ENCODE results near the gene LPAR5. TPM values are rescaled to one million over a fixed set of nuclear protein-coding genes. Genes with fewer than 3 reads are reported as not detected.
"Not testable (repeated sequence)": the region's sequence is repeated elsewhere in the genome, so short reads cannot be mapped to it uniquely, and the experiment has no call there.

The LPAR5 gene
- total RNA-seq, 1 experiment from 2014 or later: 0.29 TPM

DNA sequence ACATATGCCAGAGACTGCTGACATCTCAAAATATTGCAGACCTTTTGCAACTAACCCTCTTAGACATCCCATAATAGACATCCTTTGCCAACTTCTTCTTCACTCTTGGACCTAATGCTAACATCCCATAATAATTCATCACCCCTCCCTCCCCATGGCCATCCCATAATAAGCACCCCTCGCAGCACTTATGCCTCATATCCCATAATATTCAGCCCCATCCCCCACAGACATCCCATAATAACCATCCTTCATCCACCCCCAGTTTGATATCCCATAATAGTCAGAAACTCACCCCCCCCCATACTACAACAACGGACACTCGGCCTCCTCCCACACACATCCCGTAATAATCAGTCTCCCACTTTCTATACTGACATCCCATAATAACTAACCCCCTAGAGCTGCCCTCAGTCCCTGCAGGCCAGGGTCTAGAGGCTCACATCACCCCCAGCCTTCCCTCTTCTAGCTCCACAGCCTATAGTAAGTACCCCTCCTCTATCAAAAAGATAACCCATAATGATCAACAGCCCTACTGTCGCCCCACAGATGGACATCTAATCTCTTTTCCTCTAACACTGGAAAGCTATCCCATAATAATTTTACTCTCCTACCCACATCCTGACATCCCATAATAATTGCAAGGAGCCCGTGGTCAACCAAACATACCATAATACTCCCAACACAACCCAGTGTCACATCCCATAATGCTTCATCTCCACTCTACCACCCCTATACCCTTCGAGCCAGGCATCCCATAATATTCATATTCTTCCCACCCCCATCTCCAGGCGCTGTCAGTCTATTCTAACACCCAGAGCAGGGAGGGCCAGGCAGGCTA, 27.8 kb downstream of the LPAR5 start:
- peak; percentile 90 for DNase-seq (ENCODE audit: low read depth)

DNA sequence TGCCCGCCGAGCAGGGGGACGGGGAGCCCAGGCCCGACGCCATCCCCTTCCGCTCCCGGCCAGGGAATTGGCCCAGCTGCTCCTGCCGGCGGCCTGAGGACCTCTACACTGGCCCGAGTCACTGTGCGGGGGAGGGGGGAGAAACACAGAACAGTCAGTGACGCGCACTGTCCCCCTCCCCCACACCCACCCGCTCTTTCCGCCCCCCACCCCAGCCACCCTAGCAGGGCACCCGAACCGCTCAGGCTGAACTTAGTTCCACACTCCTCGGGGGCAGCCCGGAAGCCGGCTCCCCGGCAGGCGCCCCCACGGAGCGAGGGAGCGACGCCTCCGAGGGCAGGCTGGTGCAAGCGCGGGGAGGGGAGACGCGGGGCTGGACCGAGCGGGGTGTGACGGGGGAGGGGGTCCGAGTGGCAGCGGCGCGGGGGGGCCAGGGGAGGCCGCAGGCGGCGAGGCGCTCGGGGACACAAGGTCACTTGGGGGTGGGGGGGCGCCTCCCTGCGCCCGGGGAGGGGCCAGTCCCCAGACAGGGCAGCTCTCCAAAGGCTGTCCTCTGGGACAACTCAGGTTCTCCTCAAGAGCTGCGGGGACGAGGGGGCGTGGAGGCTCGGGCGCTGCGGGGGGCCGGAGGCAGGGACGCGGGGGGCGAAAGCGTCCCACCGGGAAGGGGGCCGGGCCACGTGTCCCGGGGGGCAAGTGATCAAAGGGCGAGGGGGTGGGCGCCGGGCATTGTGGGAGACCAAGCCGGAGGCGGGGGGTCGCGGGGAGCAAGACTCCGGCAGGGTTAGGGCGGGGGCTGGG, 29.2 kb downstream of the LPAR5 start:
- no peak for DNase-seq (ENCODE audit: low read depth)

DNA sequence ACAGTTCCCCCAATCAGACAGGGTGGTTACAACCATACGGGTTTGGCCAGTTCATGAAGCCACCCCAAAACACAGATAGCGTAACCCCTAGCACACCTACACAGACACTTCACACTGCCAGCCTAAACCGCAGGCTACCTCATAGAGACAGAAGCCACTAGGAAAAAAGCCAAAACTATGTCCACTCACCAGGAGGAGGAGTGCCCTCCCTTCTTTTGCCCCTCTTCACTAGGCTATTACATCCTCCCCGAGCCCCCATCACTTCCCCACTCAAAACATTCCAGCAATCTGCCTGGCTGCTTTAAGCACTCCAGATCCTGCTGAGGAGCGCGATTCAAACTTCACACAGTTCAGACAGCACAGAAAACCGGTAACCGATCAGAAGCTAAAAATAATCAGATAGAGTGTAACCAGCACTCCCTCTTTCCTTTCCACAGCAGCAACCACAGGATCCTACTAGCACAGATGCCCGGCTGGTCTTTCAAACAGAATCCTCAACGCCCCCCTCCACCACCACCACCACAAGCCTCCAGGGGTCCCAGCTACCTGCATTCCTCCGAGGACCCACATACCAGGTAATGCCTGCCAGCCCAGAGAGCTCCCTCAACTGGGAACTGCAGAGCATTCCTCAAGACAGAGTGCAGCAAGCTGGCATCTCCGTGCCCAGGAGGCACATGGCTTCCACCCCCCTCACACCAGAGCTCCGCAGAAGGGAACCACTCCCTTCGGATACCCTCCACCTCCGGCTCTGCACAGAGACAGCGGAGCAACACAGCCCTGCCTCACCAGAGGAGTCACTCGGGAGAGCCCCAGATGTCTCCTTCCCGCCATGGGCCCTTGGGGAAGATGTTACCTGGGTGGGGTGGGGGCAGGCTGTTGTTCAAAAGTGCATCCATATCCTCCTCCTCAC, 30.1 kb downstream of the LPAR5 start:
- peak; percentile 32 for DNase-seq (ENCODE audit: low read depth)

DNA sequence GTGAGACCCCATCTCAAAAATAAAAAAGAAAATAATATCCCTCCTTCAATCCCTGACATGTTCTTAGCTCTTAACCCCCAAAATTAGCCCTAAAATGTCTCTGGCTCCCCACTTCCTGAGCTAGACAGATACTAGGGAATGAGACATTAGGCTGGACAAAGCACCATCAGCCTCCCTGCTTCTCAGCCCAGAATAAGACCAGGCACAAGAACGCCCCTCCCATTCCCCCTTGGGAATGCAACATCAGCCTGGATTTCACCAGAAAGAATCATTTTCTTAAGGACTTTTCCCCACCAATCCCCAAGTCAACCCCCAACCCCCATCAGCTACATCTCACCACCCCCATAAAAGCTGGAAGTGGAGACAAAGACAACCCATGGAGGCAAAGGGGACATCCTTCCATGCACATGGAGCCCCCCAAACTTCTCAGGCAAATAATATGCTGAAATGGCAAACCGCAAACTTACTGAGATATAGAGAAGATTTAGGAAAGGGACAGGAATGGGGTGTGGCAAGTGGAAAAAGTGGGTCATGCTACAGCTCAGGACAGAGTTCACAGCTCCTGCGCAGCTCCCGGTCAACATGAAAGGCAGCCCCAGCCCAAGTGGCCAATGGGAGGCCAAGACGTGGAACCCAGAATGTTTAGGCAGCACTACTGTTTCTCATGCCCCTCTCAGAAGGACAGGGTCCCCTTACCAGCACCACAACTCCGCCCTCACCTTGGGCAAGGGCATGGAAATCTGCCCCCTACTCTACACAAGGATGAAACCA, 31.3 kb downstream of the LPAR5 start:
- DNase-seq (ENCODE audit: low read depth): no peak

DNA sequence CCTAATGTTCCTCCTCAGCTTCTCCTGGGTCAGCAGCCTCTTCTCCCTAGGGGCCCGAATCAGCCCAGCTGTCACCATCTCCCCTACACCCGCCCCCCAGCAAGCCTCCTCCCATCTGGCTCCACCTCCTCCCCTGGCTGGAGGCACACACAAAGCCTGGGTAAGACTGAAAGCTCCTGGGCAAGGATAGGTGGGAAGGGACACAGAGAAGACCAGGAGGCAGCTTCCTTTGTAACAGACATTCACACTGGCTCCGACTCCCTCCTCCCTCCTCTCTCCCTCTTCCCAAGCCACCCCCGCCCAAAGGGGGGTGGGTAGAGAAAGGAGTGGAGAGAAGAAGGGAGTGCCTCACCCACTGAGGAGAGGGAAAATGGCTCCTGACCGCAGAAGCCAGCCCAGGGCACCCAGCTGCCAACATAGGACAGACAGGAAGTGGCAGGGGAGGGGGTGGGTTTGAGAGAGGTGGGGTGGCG, 32.6 kb downstream of the LPAR5 start:
- DNase-seq (ENCODE audit: low read depth): peak; percentile 61

DNA sequence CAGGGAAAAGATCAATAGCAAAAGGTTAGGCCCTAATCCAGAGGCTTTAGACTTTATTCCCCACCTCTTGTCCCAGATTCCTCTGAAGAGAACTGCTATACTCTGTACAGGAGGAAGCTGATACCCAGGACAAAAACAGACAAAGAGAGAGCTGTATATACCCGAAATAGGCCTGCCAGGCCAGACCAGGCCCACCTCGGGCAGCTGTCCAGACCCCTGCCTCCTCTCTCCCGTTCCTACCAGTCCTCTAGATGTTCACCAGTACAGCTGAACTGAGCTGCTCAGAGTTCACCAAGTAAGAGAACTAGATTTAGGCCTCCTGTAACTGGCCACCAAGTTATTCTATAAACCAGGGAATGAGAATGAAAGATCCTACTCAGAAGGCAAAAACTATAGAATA, 33.2 kb downstream of the LPAR5 start:
- DNase-seq (ENCODE audit: low read depth): no peak

DNA sequence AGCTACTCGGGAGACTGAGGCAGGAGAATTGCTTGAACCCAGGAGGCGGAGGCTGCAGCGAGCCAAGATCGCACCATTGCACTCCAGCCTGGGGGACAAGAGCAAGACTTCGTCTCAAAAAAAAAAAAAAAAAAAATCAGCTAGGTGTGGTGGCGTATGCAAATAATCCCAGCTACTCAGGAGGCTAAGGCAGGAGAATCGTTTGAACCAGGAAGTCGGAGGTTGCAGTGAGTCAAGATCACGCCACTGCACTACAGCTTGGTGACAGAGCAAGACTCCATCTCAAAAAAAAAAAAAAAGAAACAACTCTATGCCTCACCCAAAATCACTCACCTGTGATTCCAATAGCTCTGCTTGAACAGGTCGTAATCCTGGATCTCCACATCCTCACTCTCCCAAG, 40.1 kb downstream of the LPAR5 start:
- DNase-seq (ENCODE audit: low read depth): not testable (repeated sequence)

DNA sequence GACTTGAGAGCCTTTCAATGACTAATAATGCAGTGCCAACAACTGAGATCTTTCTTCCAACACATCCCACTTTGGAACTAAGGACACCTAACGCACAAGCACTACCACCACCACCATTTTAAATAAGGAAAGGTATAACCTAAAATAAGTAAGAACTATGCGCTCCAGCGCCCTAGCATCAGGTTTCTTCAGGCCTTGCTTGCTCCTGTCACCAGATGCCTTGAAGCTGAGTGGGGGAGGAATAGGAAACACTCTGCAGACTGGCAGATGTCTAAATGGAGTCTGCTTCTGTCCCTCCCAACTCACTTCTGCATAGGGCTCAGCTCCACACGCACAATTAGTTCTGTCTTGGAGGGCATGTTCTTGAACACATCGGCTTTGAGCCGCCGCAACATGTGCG, 43.7 kb downstream of the LPAR5 start:
- no peak for DNase-seq (ENCODE audit: low read depth)

DNA sequence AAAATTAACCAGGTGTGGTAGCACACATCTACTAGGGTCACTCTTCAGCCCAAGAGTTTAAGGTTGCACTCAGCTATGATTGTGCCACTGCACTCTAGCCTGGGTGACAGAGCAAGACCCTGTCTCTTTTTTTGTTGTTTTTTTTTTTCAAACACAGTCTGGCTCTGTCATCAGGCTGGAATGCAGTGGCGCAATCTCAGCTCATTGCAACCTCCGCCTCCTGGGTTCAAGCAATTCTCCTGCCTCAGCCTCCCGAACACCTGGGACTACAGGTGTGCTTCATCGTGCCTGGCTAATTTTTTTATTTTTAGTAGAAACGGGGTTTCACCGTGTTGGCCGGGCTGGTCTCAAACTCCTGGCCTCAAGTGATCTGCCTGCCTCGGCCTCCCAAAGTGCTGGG, 49.2 kb downstream of the LPAR5 start:
- peak; percentile 22 for DNase-seq (ENCODE audit: low read depth)

DNA sequence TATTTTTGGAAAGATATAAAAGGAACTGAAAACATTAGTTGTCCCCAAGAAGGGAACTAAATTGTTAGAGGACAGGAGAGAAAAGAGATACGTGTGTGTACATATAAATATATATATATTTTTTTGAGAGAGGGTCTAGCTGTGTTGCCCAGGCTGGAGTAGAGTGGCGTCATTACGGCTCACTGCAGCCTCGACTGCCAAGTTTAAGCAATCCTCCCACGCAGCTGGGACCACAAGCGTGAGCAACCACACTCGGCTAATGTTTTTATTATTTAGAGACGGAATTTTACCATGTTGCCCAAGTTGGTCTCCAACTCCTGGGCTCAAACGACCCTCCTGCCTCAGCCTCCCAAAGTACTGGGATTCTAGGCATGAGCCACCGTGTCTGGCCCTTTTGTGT, 51.5 kb downstream of the LPAR5 start:
- DNase-seq (ENCODE audit: low read depth): no peak

DNA sequence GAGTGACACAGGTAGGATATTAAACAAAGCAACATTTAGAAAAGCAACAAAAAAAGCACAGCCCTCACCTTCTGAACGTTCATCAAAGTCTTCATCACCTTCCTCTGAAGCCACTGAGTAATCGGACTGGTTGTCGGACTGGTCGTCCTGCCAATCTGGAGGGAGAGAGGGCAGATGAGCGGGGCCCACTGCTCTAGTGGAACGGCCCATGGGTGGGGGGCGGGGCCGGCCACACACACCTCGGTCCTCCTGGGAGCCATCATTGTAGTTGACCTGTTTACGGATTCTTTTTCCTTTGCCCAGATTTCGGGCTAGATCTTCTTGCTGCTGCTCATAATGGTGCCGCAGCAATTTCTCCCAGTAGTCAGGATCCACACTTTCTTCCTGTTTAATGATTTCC, 52.8 kb downstream of the LPAR5 start:
- DNase-seq (ENCODE audit: low read depth): no peak

DNA sequence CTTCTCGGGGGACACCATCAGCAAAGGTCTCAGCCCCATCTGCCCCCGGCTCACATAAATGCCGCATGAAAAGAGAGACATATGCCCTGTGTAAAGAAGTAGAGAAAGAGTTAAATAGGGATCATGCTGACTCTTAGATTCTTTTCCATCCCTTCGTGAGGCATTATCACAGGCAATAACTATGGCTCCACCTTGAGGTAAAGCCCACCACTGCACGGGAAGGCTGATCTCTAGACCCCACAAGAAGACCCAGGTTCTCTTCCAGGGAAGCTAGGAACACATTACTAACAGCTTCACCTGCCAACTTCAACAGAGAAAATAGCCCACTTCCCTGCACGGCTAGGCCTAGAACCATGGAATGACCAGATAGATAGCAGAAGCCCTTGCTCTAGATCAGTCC, 53.6 kb downstream of the LPAR5 start:
- no peak for DNase-seq (ENCODE audit: low read depth)

DNA sequence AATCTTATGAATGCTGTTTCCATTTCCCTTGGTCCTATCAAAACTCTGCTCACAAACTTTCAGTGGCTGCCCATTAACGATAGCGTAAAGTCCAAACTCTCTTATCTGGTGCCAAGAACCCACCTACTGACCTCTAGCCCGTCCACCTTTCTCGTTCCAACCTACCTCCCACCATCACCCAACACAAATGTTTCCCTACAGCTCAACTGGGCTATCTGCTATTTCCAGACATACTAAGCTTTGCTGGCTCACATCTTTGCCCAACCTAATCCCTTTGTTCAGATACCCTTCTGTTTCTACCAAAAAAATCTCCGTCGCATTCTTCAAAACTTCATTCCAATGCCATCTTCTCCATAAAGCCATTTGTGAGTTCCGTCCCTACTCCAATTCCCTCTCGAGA, 60.1 kb downstream of the LPAR5 start:
- no peak for DNase-seq (ENCODE audit: low read depth)

DNA sequence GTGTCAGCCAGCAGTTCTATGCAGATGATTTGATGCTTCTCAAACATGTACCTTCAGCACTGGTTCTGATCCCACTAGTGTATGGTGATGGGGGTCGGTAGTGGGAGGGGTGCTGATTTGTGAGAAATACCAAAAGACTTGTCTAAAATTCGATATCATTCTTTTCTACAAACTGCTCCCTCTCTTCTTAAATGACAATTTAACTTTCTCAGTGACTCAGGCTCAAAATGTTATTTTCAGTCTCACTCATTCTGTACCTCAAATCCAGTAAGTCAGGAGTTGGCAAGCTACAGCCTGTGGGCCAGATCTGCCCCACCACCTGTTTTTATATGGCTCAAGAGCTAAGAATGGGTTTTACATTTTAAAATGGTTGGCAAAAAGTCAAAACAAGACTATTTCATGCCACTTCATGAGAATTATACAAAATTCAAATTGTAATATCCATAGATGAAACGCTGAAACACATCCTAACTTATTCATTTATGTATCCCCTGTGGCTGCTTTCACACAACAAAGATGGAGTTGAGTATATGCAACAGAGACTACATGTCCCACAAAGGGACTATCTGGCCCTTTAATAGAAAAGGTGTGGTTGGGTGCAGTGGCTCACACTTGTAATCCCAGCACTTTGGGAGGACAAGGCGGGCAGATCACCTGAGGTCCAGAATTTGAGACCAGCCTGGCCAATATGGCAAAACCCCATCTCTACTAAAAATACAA, 61.0 kb downstream of the LPAR5 start:
- no peak for DNase-seq (ENCODE audit: low read depth)

DNA sequence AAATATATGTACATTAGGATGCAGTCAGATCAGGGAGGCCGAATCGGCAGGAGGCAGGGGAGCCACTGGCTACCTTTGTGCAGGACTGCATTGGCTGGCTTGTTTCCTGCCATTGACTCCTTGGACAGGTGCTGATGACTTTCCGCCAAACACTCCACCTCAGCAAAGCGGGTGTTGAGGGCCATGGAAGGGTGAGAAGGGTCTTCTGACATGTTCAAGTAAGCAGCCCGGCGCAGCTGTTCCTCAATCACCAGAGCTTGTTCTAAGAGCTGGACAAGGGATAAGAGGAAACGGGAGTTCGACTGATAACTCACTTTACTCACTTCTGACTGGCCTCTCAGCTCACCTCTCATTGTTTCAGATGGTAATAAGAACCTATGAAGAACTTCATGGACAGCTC, 62.8 kb downstream of the LPAR5 start:
- no peak for DNase-seq (ENCODE audit: low read depth)

DNA sequence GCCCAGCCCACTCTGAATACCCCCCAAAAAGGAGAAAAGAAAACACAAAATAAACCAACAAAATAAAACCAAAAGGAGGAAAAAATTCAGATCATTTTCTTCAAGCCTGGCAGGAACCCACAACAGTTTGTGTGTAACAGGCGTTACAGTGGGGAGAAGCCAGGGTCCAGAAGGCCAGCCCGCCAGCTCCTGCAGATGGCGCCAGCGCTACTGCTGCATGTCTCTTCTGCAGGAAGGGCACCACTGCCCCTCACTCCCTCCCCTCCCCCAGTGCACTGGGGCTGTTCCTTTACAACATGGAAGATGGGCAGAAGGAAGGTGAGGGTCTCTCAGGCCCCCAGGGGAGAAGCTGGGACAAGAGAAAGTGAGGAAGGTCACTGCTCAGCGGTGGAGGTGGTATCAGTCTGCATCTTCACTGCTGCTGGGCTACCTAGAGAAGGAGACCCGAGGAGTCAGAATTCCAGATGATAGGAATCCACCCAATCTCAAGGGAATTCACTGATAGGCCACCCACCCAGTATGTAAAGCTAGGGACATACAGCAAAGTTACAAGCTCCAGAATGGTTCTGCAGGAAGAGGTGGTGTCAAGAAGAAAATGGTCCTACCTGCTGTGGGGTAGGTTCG, 65.4 kb downstream of the LPAR5 start:
- DNase-seq (ENCODE audit: low read depth): peak; percentile 40

DNA sequence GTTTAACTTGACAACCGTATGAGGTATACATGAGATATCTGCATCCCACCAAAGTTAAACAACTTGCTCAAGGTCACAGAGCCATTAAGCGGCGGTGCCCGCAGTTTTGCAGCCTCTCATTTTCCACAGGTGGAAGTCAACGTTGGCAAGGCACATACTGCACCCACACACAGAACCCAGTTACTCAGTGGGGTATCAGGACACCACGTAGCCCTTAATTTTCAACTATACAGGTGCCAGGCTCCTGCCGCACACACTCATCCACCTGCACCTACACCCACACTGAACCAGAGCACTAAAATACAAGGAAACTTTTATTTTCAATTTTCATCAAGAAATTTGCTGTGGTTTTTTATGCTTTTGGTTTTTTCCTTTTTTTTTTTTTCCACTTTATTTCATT, 66.0 kb downstream of the LPAR5 start:
- DNase-seq (ENCODE audit: low read depth): no peak

DNA sequence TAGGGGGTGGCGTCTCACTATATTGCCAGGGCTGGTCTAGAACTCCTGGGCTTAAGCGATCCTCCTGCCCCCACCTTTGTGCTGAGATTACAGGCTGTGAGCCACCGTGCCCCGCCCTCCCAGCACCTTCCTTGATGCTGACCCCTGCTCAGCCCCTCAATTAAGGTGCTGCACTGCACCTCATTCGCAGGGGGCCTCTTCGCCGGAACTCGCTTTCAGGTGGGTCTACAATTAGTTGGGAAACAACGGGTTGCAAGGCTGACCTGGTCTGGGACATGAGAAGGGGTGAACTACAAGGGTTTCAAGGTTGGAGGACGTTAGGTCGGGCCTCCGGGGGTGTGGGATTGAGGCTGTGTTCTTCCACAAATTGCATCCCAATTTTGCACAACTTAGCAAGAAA, 66.4 kb downstream of the LPAR5 start:
- DNase-seq (ENCODE audit: low read depth): no peak

Data from HT1080 (cell line).